Cardiac fibroblast (primary cell): ENCODE results near the gene SHB.

Experiments
- DNase-seq, 2 donors: peaks; one replicate each; pipeline versions ENCODE4 v3.0.0 to v3.0.0-alpha.2; 2010; ENCODE audit warnings: low read depth in 2 of 2
- H3K4me3 ChIP-seq, 2 donors: replicated peaks in 1 of 2; 1 replicate in 1 of 2; 2 replicates in 1 of 2; pipeline ENCODE4 v1.5.1; 2011; ENCODE audit warnings: low read depth in 2 of 2, low read length in 2 of 2, mild to moderate bottlenecking in 2 of 2, moderate library complexity in 1 of 2
- TF ChIP-seq, protein P1 (sequence below): IDR thresholded peaks from one replicate; pipeline ENCODE4 v1.5.1; 2011; ENCODE audit warnings: low read depth, mild to moderate bottlenecking, low read length, inconsistent platforms

SHB gene

GRCh38 chr9:37927132-37927531 is 141.9 kb downstream of the SHB start:
- no peak for DNase-seq
- no peak overlapping the region for H3K4me3 ChIP-seq
- TF ChIP-seq, protein P1, sequence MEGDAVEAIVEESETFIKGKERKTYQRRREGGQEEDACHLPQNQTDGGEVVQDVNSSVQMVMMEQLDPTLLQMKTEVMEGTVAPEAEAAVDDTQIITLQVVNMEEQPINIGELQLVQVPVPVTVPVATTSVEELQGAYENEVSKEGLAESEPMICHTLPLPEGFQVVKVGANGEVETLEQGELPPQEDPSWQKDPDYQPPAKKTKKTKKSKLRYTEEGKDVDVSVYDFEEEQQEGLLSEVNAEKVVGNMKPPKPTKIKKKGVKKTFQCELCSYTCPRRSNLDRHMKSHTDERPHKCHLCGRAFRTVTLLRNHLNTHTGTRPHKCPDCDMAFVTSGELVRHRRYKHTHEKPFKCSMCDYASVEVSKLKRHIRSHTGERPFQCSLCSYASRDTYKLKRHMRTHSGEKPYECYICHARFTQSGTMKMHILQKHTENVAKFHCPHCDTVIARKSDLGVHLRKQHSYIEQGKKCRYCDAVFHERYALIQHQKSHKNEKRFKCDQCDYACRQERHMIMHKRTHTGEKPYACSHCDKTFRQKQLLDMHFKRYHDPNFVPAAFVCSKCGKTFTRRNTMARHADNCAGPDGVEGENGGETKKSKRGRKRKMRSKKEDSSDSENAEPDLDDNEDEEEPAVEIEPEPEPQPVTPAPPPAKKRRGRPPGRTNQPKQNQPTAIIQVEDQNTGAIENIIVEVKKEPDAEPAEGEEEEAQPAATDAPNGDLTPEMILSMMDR, result no peak

DNA sequence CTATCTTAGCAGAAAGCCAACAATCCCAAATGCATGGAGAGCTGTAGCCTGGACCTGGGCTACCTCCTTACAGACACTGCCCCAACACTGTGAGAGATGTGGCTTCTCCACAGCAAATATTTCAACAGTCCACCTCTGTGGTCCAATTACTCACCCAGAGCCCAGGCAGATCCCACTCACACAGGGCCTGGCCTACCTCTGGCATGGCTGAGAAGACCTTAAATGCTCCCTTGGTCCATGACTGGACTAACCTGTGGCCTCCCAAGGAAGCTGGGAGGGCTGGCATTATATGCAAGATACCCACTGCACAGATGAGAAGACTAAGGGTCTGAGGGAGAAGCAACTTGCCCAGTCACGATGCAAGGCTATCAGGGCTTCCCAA is 142.3 kb downstream of the SHB start:
- no peak overlapping the region for H3K4me3 ChIP-seq
- TF ChIP-seq, protein P1, result no peak
- DNase-seq, result no peak

DNA sequence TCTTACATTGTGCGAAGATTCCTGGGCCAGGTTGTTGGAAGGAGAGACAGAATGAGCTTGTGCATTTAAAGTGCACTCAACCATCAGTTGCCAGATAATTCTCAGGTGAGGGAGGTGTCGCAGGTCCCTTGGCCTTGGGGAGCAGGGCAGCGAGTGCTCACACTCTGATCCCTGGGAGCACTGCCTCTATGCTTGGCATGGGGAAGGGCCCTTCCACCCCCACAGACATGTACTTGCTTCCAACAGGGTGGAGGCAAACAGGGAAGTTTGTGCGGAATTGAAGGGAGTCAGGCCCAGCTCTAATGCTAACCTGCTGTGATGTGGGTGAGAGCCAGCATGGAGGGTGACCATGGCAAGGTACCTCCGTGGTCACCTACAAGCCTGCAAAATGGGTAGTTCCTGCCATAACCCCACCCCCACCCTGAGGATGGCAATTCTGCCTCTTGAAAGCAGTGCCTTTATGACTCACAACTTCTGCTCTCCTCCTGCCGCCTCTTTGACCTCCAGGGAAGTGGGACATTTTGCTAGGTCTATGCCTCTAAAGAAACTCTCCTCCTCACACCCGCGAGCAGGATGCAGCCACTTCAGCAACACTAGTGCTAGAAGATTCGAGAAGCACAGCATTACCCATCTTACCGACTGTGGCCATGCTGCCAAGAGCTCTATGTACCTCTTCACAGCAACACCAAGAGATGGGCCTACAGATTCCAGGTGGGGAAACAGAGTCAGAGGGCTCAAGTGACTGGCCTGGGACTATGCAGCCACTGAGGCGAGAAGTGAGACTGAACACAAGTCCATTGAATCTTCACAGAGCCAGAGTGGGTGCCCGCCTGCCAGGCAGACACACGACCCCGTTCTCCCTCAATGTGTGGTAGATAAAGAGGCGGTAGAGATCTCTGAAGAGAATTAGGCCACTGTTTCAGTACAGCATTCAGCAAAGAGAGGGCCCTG is 143.0 kb downstream of the SHB start:
- peak in 1 of 2 donors; percentile 29 for DNase-seq
- H3K4me3 ChIP-seq, result no peak overlapping the region
- TF ChIP-seq, protein P1, result no peak

DNA sequence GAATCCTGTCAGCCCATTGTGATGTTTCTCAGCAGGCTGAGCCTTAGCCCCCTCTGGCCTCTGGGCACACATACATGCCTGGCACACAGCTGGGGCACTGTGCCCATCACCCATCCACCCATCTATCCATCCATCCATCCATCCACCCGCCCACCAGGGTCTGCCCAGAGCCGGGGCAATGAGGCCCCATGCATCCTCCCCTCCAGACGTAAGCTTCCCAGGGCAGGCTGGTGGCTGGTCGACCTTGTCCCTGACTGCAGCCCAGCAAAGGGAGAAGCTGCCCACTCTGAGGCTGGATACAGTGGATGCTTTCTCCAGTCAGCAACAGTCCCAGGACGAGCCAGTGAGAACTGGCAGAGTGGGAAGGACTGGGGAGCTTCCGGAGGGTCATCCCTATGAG is 144.0 kb downstream of the SHB start:
- DNase-seq, result no peak
- no peak overlapping the region for H3K4me3 ChIP-seq
- TF ChIP-seq, protein P1, result no peak

- DNase-seq, result no peak
- no peak overlapping the region for H3K4me3 ChIP-seq
- TF ChIP-seq, protein P1, result no peak
These were observed 144.5 kb downstream of the SHB start for GRCh38 chr9:37924538-37924937.

GRCh38 chr9:37923796-37924427 is 145.1 kb downstream of the SHB start:
- TF ChIP-seq, protein P1, result no peak
- H3K4me3 ChIP-seq, result no peak overlapping the region
- DNase-seq, result no peak
